Panc1 (cell line): ENCODE results near the gene RNASE7. TPM values are rescaled to one million over a fixed set of nuclear protein-coding genes. Genes with fewer than 3 reads are reported as not detected.

Experiments used
- ATAC-seq: fragments of 200-7000 bp; cut with Tn5 transposase; 2 replicates; pipeline ENCODE4 v1.9.1; 2020; ENCODE audit warnings: mild to moderate bottlenecking, moderate library complexity
- BruUV-seq: library from RNA; stranded (reverse); fragments of 400-500 nt; replicated peaks from 2 replicates; lab custom pipeline; 2021; lab: Mats Ljungman, UMichigan
- CTCF ChIA-PET: fragments of 300-600 bp; sonication (Branson Sonifier 250); formaldehyde crosslinking; loops from one replicate; lab custom pipeline; 2022; ENCODE audit warnings: antibody characterized with exemption; lab: Charles Lee
- POLR2A ChIA-PET: fragments of 300-600 bp; sonication (Branson Sonifier 250); formaldehyde crosslinking; loops from one replicate; lab custom pipeline; 2022; ENCODE audit warnings: antibody characterized with exemption; lab: Charles Lee
- DNase-seq: peaks from one replicate; pipeline ENCODE4 v3.0.0-alpha.2; 2010; ENCODE audit warnings: low read depth, low spot score
- H3K27ac ChIP-seq: 2 replicates; pipeline ENCODE4 v1.5.1; 2011; ENCODE audit warnings: mild to moderate bottlenecking, low read length, inconsistent platforms
- H3K27me3 ChIP-seq: fragments of 200-500 bp; sonication (Bioruptor generic); 2 replicates; pipeline ENCODE4 v1.6.0; 2014; ENCODE audit warnings: low read length, inconsistent platforms; ENCODE audit not compliant: control insufficient read depth, insufficient read depth
- H3K36me3 ChIP-seq: fragments of 200-500 bp; sonication (Bioruptor generic); 2 replicates; pipeline ENCODE4 v1.5.1; 2014; ENCODE audit warnings: inconsistent platforms, mild to moderate bottlenecking, low read length, moderate library complexity; ENCODE audit not compliant: control insufficient read depth, insufficient read depth
- H3K4me1 ChIP-seq: 2 replicates; pipeline ENCODE4 v1.5.1; 2011; ENCODE audit warnings: inconsistent platforms, mild to moderate bottlenecking, low read length, moderate library complexity; ENCODE audit not compliant: control insufficient read depth, insufficient read depth
- H3K4me3 ChIP-seq, 2 experiments: 2 replicates each; pipeline ENCODE4 v1.5.1; 2011 to 2012; ENCODE audit warnings: low read depth in 2 of 2, low read length in 2 of 2, mild to moderate bottlenecking in 2 of 2, inconsistent platforms in 1 of 2, moderate library complexity in 1 of 2
- H3K9me3 ChIP-seq: fragments of 200-500 bp; sonication (Bioruptor generic); 2 replicates; pipeline ENCODE4 v1.5.1; 2014; ENCODE audit warnings: low read depth, mild to moderate bottlenecking, inconsistent platforms, low read length, moderate library complexity; ENCODE audit not compliant: control insufficient read depth, insufficient read depth
- POLR2AphosphoS5 ChIP-seq: IDR thresholded peaks from 2 replicates; pipeline ENCODE4 v1.6.1; 2012; ENCODE audit warnings: mild to moderate bottlenecking, low read depth, low read length, moderate library complexity
- SIN3A ChIP-seq: IDR thresholded peaks from 2 replicates; pipeline ENCODE4 v1.6.1; 2012; ENCODE audit warnings: low read depth, mild to moderate bottlenecking, low read length, moderate library complexity, borderline replicate concordance; ENCODE audit not compliant: insufficient read depth
- TCF7L2 ChIP-seq: IDR thresholded peaks from 2 replicates; pipeline ENCODE4 v1.6.1; 2011; ENCODE audit warnings: mild to moderate bottlenecking, low read depth, low read length, inconsistent platforms
- in situ Hi-C: cut with HindIII; loops from 2 replicates; pipeline ENCODE4 v1.10.0; 2016; ENCODE audit warnings: low sequenced_read_pairs, low pct_unique_long_range_greater_than_20kb
- intact Hi-C: fragments of 100-400 bp; cut with micrococcal nuclease; formaldehyde crosslinking; loops from one replicate; pipeline ENCODE4 v1.10.0; 2022; ENCODE audit not compliant: unreplicated experiment
- total RNA-seq: library from RNA; stranded (reverse); gene quantifications from one replicate; pipeline ENCODE4 v1.2.1, GENCODE V29; 2021; ENCODE audit not compliant: unreplicated experiment
- TF ChIP-seq, protein P1 (sequence below): fragments of 450-650 bp; IDR thresholded peaks from 2 replicates; pipeline ENCODE4 v1.5.1; 2017; ENCODE audit warnings: mild to moderate bottlenecking
- TF ChIP-seq, protein P2 (sequence below), 2 experiments: IDR thresholded peaks; 2 replicates each; pipeline ENCODE4 v1.6.1; 2011 to 2012; ENCODE audit warnings: low read depth in 2 of 2, control low read depth in 1 of 2, low read length in 1 of 2, mild to moderate bottlenecking in 1 of 2, moderate library complexity in 1 of 2; ENCODE audit not compliant: insufficient read depth in 1 of 2

The RNASE7 gene
- total RNA-seq, 1 experiment from 2014 or later = not detected

DNA sequence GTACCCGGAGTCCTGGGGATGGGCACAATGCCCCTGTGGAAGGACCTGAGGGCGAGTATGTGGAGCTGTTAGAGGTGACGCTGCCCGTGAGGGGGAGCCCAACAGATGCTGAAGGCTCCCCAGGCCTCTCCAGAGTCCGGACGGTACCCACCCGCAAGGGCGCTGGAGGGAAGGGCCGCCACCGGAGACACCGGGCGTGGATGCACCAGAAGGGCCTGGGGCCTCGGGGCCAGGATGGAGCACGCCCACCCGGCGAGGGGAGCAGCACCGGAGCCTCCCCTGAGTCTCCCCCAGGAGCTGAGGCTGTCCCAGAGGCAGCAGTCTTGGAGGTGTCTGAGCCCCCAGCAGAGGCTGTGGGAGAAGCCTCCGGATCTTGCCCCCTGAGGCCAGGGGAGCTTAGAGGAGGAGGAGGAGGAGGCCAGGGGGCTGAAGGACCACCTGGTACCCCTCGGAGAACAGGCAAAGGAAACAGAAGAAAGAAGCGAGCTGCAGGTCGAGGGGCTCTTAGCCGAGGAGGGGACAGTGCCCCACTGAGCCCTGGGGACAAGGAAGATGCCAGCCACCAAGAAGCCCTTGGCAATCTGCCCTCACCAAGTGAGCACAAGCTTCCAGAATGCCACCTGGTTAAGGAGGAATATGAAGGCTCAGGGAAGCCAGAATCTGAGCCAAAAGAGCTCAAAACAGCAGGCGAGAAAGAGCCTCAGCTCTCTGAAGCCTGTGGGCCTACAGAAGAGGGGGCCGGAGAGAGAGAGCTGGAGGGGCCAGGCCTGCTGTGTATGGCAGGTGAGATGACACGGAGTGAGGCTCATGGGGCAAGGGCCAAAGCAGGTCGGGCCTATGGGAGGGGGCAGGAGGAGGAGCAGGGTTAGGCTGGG lies 32.5 kb downstream of the RNASE7 start:
- no peak for TF ChIP-seq POLR2AphosphoS5
- TF ChIP-seq SIN3A = no peak
- no peak for TF ChIP-seq TCF7L2
- TF ChIP-seq, protein P1, sequence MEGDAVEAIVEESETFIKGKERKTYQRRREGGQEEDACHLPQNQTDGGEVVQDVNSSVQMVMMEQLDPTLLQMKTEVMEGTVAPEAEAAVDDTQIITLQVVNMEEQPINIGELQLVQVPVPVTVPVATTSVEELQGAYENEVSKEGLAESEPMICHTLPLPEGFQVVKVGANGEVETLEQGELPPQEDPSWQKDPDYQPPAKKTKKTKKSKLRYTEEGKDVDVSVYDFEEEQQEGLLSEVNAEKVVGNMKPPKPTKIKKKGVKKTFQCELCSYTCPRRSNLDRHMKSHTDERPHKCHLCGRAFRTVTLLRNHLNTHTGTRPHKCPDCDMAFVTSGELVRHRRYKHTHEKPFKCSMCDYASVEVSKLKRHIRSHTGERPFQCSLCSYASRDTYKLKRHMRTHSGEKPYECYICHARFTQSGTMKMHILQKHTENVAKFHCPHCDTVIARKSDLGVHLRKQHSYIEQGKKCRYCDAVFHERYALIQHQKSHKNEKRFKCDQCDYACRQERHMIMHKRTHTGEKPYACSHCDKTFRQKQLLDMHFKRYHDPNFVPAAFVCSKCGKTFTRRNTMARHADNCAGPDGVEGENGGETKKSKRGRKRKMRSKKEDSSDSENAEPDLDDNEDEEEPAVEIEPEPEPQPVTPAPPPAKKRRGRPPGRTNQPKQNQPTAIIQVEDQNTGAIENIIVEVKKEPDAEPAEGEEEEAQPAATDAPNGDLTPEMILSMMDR = no peak
- TF ChIP-seq, protein P2, sequence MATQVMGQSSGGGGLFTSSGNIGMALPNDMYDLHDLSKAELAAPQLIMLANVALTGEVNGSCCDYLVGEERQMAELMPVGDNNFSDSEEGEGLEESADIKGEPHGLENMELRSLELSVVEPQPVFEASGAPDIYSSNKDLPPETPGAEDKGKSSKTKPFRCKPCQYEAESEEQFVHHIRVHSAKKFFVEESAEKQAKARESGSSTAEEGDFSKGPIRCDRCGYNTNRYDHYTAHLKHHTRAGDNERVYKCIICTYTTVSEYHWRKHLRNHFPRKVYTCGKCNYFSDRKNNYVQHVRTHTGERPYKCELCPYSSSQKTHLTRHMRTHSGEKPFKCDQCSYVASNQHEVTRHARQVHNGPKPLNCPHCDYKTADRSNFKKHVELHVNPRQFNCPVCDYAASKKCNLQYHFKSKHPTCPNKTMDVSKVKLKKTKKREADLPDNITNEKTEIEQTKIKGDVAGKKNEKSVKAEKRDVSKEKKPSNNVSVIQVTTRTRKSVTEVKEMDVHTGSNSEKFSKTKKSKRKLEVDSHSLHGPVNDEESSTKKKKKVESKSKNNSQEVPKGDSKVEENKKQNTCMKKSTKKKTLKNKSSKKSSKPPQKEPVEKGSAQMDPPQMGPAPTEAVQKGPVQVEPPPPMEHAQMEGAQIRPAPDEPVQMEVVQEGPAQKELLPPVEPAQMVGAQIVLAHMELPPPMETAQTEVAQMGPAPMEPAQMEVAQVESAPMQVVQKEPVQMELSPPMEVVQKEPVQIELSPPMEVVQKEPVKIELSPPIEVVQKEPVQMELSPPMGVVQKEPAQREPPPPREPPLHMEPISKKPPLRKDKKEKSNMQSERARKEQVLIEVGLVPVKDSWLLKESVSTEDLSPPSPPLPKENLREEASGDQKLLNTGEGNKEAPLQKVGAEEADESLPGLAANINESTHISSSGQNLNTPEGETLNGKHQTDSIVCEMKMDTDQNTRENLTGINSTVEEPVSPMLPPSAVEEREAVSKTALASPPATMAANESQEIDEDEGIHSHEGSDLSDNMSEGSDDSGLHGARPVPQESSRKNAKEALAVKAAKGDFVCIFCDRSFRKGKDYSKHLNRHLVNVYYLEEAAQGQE (IDR thresholded peaks at IDR 0.05; ENCODE audit: insufficient read depth in 1 of 2, low read depth in 2 of 2, low read length in 1 of 2) = no peak
- H3K36me3 ChIP-seq = no peaks in the 10 kb centered on the region
- H3K4me3 ChIP-seq = no peak overlapping the region
- intact Hi-C loops (no loop called here), in situ Hi-C loops (no loop called here)
- ChIA-PET POLR2A (no interaction called here), CTCF (no interaction called here)
- ATAC-seq (no peak), DNase-seq (no peak)
- H3K4me1 ChIP-seq = peaks cover 5% of the 10 kb centered on the region
- H3K27me3 ChIP-seq = no peaks in the 10 kb centered on the region
- no peak overlapping the region for H3K27ac ChIP-seq
- no peaks in the 10 kb centered on the region for H3K9me3 ChIP-seq
- BruUV-seq = no TSS peak

DNA sequence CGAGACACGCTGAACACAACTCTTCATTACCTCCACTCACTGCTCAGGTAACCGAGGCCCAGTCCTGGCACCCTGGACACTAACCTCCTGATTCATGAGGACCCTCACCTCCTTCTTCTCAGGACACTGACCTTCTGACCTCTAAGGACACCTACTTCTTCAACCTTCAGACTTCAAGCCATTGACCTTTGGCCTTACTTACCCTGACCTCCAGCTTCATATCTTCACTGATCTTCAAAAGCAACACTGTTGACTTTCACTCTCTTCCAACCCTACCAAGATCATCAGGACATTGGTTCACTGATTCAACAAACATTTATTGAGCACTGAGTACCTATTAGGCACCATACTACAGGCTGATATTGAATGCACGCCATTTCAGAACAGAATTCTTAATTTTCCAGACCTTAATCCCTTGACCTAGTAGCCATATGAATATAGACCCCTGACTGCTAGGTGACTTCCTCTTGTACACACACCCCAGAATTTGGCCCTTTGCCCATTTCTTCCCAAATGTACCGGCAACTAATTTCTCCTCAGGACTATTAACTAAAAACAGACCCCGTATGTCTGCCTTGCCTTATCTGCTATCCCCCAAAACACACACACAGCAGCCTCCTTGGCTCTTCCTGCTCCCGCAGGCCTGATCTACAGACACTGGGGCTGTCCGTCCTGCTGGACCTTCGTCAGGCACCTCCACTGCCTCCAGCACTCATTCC lies 33.7 kb downstream of the RNASE7 start:
- in situ Hi-C loops (no loop called here), intact Hi-C loops (no loop called here)
- Histone ChIP-seq H3K36me3 (no peaks in the 10 kb centered on the region), H3K27me3 (no peaks in the 10 kb centered on the region), H3K27ac (no peak overlapping the region), H3K4me1 (peaks cover 5% of the 10 kb centered on the region), H3K9me3 (no peaks in the 10 kb centered on the region), H3K4me3 (no peak overlapping the region)
- TF ChIP-seq, protein P2 (IDR thresholded peaks at IDR 0.05; ENCODE audit: insufficient read depth in 1 of 2, low read depth in 2 of 2, low read length in 1 of 2) = no peak
- TF ChIP-seq SIN3A = no peak
- TF ChIP-seq TCF7L2 = no peak
- TF ChIP-seq, protein P1 = no peak
- no peak for TF ChIP-seq POLR2AphosphoS5
- CTCF ChIA-PET = no interaction called here
- BruUV-seq = no TSS peak
- DNase-seq (no peak), ATAC-seq (no peak)
- POLR2A ChIA-PET = no interaction called here
